GM18907 (cell line): ENCODE measurements around the gene PRR14L.

Experiments used
- ATAC-seq: cut with Tn5 transposase; IDR thresholded peaks from one replicate; pipeline ENCODE4 v1.9.1; 2021; ENCODE audit warnings: mild to moderate bottlenecking, moderate library complexity; ENCODE audit not compliant: unreplicated experiment

The PRR14L gene

GRCh38 chr22:31647066-31647465, 102.9 kb downstream of the PRR14L start:
- no peak for ATAC-seq

- ATAC-seq, result peak; percentile 58
These were observed 103.5 kb downstream of the PRR14L start for GRCh38 chr22:31646186-31647019.

- ATAC-seq, result no peak
These were observed 110.4 kb downstream of the PRR14L start for GRCh38 chr22:31639436-31640039.

GRCh38 chr22:31637891-31638618, 111.9 kb downstream of the PRR14L start:
- peak; percentile 42 for ATAC-seq

- ATAC-seq, result peak; percentile 56
These were observed 112.5 kb downstream of the PRR14L start for GRCh38 chr22:31637447-31637890.

GRCh38 chr22:31635638-31636306, 114.2 kb downstream of the PRR14L start:
- ATAC-seq, result no peak

GRCh38 chr22:31631436-31631835, 118.5 kb downstream of the PRR14L start:
- ATAC-seq, result no peak
